ENCODE data around the gene SPINK6. TPM values are rescaled to one million over a fixed set of nuclear protein-coding genes. Genes with fewer than 3 reads are reported as not detected.

The SPINK6 gene
- total RNA-seq, 1 experiment from 2014 or later, result not detected

DNA sequence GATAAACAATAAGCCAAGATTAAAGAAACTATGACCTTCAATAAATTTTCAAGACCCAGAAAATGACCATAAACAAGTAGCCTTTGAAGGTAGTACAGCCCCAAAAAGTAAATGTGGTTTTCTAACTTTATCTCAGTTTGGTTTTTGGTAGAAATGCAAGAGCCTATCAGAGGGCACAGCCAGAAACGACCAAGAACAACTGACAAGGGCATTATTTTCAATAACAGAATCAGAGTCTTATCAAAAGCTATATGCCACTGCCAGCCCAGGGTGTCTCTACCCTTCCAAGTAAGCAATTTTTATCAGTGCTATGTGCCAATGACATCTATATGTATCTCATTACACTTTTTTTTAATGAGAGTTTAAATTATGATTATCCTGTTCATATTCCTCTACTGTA lies 11.8 kb upstream of the SPINK6 start (continued):
- no peak for TF ChIP-seq REST (IDR thresholded peaks at IDR 0.05; ENCODE audit: low read depth)
- TF ChIP-seq JUND (IDR thresholded peaks at IDR 0.05), result no peak
- no peak for TF ChIP-seq EGR1 (IDR thresholded peaks at IDR 0.05; ENCODE audit: low read depth)
- no peak for TF ChIP-seq SRF (IDR thresholded peaks at IDR 0.05; ENCODE audit: low read depth)

DNA sequence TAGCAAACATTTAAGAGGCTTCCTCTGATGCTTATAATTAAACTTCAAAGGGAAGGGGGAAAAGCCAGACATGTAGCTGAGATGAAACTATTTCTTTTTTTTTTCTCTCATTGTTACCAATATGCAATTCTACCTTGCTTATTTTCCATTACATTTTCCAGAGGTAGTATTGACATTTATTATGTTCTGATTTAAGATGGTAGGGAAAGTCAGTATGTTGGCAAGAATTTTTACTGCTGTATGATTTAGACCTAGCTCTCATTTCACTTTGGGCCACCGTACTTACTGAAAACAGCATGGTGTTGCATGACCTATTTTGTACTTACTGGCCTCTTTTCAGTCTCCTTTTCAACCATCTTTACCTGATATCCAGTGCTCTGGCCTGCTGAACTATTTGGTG lies 9.6 kb upstream of the SPINK6 start:
- CTCF ChIA-PET, result no interaction called here
- Histone ChIP-seq H3K4me2 (ENCODE audit: low read length) (no peak overlapping the region), H3K9me2 (ENCODE audit: insufficient read depth) (no peaks in the 10 kb centered on the region), H3K9ac (ENCODE audit: low read length) (no peak overlapping the region), H2AFZ (ENCODE audit: low read depth, low read length, poor library complexity, severe bottlenecking) (no peak overlapping the region), H3K27ac (ENCODE audit: low read depth, low read length) (no peak overlapping the region), H3K4me3 (replicated peaks in 1 of 2; ENCODE audit: low read depth in 1 of 2, low read length in 2 of 2) (no peak overlapping the region), H3K4me1 (ENCODE audit: control insufficient read depth in 1 of 2, insufficient read depth in 2 of 2, low read length in 2 of 2) (no peaks in the 10 kb centered on the region), H3K27me3 (ENCODE audit: insufficient read depth, low read length) (no peaks in the 10 kb centered on the region; the same call in 1 of the 2 replicates), H3K36me3 (ENCODE audit: control insufficient read depth in 1 of 2, insufficient read depth in 2 of 2, low read length in 2 of 2) (no peaks in the 10 kb centered on the region), H3K9me3 (ENCODE audit: control insufficient read depth in 1 of 2, insufficient read depth in 1 of 2, low read depth in 1 of 2, low read length in 2 of 2) (no peaks in the 10 kb centered on the region), H3K79me2 (ENCODE audit: insufficient read depth, low read length) (no peaks in the 10 kb centered on the region), H4K20me1 (ENCODE audit: insufficient read depth) (no peaks in the 10 kb centered on the region; the same call in 1 of the 2 replicates)
- intact Hi-C loops (cut with micrococcal nuclease), result no loop called here
- RAD21 ChIA-PET (ENCODE audit: low non-redundant PET in 1 of 2, low total read pairs in 2 of 2, uncharacterized antibody in 2 of 2, unreplicated experiment in 2 of 2), result no interaction called here
- DNase-seq (ENCODE audit: low read depth, low spot score), result no peak
- ATAC-seq, result no peak
- TF ChIP-seq ELF1 (IDR thresholded peaks at IDR 0.05; ENCODE audit: borderline replicate concordance, low read depth), result no peak
- no peak for TF ChIP-seq ZNF274 (IDR thresholded peaks at IDR 0.05; ENCODE audit: low read depth, low read length)
- TF ChIP-seq ATF3 (IDR thresholded peaks at IDR 0.05), result no peak
- TF ChIP-seq RAD21 (IDR thresholded peaks at IDR 0.05; ENCODE audit: low read depth), result no peak
- BruUV-seq (replicated peaks), result no TSS peak
- POLR2A ChIA-PET, result no interaction called here
